ENCODE data around the gene PRPF6.
A peak's percentile ranks its signal among the peaks of the same experiment; 100 is the strongest.
"Not testable (repeated sequence)": the region's sequence is repeated elsewhere in the genome, so short reads cannot be mapped to it uniquely, and the experiment has no call there.

The PRPF6 gene

DNA sequence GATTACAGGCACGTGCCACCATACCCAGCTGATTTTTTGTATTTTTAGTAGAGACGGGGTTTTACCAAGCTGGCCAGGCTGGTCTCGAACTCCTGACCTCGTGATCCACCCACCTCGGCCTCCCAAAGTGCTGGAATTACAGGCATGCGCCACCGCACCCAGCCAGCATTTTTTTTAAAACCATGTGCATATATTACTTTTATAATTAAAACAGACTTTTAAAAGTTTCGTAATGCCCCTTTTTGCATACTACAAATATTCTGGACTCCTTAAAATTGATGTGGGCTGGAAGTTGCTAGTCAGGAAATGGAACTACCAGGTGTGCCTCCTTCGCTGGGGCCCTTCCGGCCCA lies 9.0 kb upstream of the PRPF6 start:
- H3K9me3 ChIP-seq (ENCODE audit: control insufficient read depth, insufficient read depth, low read depth, low read length); H3K4me3 ChIP-seq (ENCODE audit: low read depth, low read length); H3K36me3 ChIP-seq (ENCODE audit: control insufficient read depth, insufficient read depth, low read length); H3K27ac ChIP-seq (ENCODE audit: low read depth, low read length); H3K27me3 ChIP-seq (ENCODE audit: control insufficient read depth, insufficient read depth, low read length); H3K9ac ChIP-seq (ENCODE audit: low read length): not testable (repeated sequence)
- H3K4me1 ChIP-seq (ENCODE audit: control insufficient read depth, insufficient read depth, low read length): peaks cover 11% of the 10 kb centered on the region

DNA sequence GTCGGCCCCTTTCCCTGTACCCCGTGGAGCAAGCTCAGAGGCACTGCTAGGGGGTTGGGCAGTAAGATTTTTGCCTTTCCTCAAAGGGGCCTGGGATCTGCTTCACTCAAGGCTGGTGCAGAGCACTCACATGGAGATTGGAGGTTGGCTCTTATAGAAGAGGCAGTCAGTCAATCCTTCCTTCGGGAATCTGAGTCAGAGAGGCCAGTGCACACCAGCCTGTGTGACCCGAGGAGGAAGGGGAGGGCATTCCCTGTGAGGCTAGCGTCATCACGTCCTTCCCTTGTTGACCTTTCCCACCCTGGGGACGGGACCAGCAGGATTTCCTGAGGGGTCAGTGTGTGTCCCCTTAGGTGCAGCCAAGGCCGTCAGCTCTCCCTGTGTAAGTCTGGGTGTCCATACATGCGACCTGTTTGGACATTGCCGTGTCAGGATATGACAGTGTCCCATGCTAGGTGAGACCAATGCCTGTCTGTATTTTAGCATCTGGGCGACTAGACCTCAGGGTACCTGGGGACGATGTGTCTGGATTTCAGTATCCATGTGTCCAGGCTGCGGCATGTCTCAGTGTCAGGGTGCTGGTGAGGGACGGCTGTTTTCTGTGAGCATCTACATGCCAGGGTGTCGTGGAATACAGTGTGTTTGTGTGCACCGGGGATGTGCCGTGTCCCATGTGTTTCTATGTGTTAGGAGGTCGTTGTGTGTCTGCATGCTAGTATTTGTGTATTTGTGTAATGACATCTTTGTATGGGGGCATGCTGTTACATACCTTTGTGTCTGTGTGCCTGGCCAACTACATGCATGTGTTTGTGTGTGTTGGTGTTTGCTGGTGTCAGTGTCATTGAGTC lies 8.4 kb upstream of the PRPF6 start:
- Histone ChIP-seq H3K4me3 (ENCODE audit: low read depth, low read length) (no peak overlapping the region), H3K4me1 (ENCODE audit: control insufficient read depth, insufficient read depth, low read length) (peaks cover 12% of the 10 kb centered on the region), H3K9me3 (ENCODE audit: control insufficient read depth, insufficient read depth, low read depth, low read length) (no peaks in the 10 kb centered on the region), H3K36me3 (ENCODE audit: control insufficient read depth, insufficient read depth, low read length) (peaks cover 3% of the 10 kb centered on the region; the same call in 1 of the 2 replicates), H3K9ac (ENCODE audit: low read length) (no peak overlapping the region), H3K27ac (ENCODE audit: low read depth, low read length) (no peak overlapping the region), H3K27me3 (ENCODE audit: control insufficient read depth, insufficient read depth, low read length) (peaks cover 12% of the 10 kb centered on the region)

DNA sequence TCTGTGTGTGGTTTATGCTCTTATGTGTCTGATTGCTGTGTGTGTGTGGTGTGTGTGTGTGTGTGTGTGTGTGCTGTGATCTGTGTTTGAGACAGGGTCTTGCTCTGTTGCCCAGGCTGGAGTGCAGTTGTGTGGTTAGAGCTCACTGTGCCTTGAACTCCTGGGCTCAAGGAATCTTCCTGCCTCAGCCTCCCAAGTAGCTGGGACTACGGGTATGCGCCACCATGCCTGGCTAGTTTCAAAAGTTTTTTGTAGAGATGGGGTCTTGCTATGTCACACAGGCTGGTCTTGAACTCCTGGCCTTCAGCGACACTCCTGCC lies 7.8 kb upstream of the PRPF6 start:
- Histone ChIP-seq H3K4me3 (ENCODE audit: low read depth, low read length) (peak overlapping the region; percentile 65; the same call in 1 of the 2 replicates), H3K36me3 (ENCODE audit: control insufficient read depth, insufficient read depth, low read length) (no peaks in the 10 kb centered on the region), H3K27ac (ENCODE audit: low read depth, low read length) (no peak overlapping the region), H3K9me3 (ENCODE audit: control insufficient read depth, insufficient read depth, low read depth, low read length) (no peaks in the 10 kb centered on the region), H3K27me3 (ENCODE audit: control insufficient read depth, insufficient read depth, low read length) (peaks cover 17% of the 10 kb centered on the region), H3K9ac (ENCODE audit: low read length) (no peak overlapping the region), H3K4me1 (ENCODE audit: control insufficient read depth, insufficient read depth, low read length) (peaks cover 18% of the 10 kb centered on the region)

- H3K9me3 ChIP-seq (ENCODE audit: control insufficient read depth, insufficient read depth, low read depth, low read length): no peaks in the 10 kb centered on the region
- H3K9ac ChIP-seq (ENCODE audit: low read length): peak overlapping the region; percentile 43
- H3K4me1 ChIP-seq (ENCODE audit: control insufficient read depth, insufficient read depth, low read length): peaks cover 17% of the 10 kb centered on the region
- H3K27me3 ChIP-seq (ENCODE audit: control insufficient read depth, insufficient read depth, low read length): peaks cover 22% of the 10 kb centered on the region
- no peak overlapping the region for H3K27ac ChIP-seq (ENCODE audit: low read depth, low read length)
- no peaks in the 10 kb centered on the region for H3K36me3 ChIP-seq (ENCODE audit: control insufficient read depth, insufficient read depth, low read length)
- H3K4me3 ChIP-seq (ENCODE audit: low read depth, low read length): peak overlapping the region; percentile 65
Observed at GRCh38 chr20:63973636-63974401, 7.1 kb upstream of the PRPF6 start.

GRCh38 chr20:63974402-63975200 lies 6.3 kb upstream of the PRPF6 start:
- no peaks in the 10 kb centered on the region for H3K9me3 ChIP-seq (ENCODE audit: control insufficient read depth, insufficient read depth, low read depth, low read length)
- no peak overlapping the region for H3K4me3 ChIP-seq (ENCODE audit: low read depth, low read length)
- H3K27me3 ChIP-seq (ENCODE audit: control insufficient read depth, insufficient read depth, low read length): peaks cover 22% of the 10 kb centered on the region
- no peak overlapping the region for H3K9ac ChIP-seq (ENCODE audit: low read length)
- peaks cover 16% of the 10 kb centered on the region for H3K4me1 ChIP-seq (ENCODE audit: control insufficient read depth, insufficient read depth, low read length)
- no peaks in the 10 kb centered on the region for H3K36me3 ChIP-seq (ENCODE audit: control insufficient read depth, insufficient read depth, low read length)
- H3K27ac ChIP-seq (ENCODE audit: low read depth, low read length): no peak overlapping the region

- not testable (repeated sequence) for H3K4me3 ChIP-seq (ENCODE audit: low read depth, low read length); H3K9me3 ChIP-seq (ENCODE audit: control insufficient read depth, insufficient read depth, low read depth, low read length); H3K36me3 ChIP-seq (ENCODE audit: control insufficient read depth, insufficient read depth, low read length); H3K27ac ChIP-seq (ENCODE audit: low read depth, low read length); H3K9ac ChIP-seq (ENCODE audit: low read length)
- H3K4me1 ChIP-seq (ENCODE audit: control insufficient read depth, insufficient read depth, low read length): peaks cover 23% of the 10 kb centered on the region
- peaks cover 13% of the 10 kb centered on the region for H3K27me3 ChIP-seq (ENCODE audit: control insufficient read depth, insufficient read depth, low read length)
Observed at GRCh38 chr20:63976511-63976910, 4.4 kb upstream of the PRPF6 start.

DNA sequence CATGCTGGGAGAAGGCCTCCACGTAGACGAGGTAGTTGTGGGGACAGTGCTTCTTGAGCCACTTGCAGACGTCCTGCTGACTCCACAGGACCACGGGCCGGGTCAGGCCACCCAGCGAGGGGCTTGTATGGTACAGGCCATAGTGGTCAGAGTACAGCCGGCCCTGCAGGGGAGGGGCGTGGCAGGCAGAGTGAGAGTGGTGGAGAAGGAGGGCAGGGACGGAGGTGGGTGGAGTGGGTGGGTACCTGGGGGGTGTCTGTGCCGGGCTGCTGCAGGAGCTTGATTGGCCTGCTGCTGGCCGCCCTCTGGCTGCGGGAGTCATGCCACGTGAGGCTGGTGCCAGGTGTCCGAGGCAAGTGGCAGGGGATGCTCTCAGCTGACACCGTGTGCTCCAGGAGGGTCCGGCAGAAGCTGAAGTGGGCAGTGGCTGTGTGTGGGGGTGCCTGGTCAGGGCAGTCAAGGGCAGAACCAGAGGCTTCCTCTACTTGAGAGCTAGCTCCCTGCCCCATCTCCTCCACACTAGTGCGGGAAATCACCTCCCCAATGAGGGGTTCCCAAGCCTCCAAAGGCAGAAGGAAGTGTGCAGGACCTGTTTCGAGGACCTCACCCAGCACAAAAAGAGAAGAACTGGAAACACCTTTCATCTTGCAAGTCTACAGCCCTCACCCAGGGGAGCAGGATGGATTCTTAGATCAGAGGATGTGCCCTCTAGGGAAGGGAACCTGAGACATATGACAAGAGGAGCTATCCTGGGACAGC lies 3.8 kb upstream of the PRPF6 start:
- no peak overlapping the region for H3K27ac ChIP-seq (ENCODE audit: low read depth, low read length)
- H3K9me3 ChIP-seq (ENCODE audit: control insufficient read depth, insufficient read depth, low read depth, low read length): no peaks in the 10 kb centered on the region
- peaks cover 23% of the 10 kb centered on the region for H3K4me1 ChIP-seq (ENCODE audit: control insufficient read depth, insufficient read depth, low read length)
- H3K27me3 ChIP-seq (ENCODE audit: control insufficient read depth, insufficient read depth, low read length): peaks cover 13% of the 10 kb centered on the region
- H3K36me3 ChIP-seq (ENCODE audit: control insufficient read depth, insufficient read depth, low read length): no peaks in the 10 kb centered on the region
- H3K9ac ChIP-seq (ENCODE audit: low read length): no peak overlapping the region
- H3K4me3 ChIP-seq (ENCODE audit: low read depth, low read length): no peak overlapping the region

DNA sequence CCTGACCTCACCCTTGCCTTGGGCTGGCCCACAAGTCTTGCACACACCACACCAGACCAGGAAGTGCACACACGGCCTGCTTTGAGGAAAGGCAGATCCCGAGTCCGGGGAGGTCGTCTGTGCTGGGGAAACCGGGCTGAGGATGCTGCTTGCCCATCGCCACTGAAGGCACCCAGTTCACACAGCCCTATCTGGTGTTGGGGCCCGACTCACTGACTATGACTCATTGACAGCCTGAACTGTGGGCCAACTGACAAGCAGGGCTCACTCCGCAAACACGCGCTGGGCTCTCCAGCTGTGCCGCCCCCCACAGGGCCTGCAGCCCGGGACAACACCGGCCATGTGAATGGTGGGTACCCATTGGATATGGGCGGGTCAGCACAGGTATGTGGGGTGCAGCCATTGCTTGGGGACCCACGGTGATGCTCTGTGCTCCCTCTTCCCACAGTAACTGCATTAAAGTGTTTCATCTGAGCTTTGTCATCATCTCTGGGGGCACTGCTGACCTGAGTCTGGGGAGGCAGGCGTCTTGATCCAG lies 3.1 kb upstream of the PRPF6 start:
- Histone ChIP-seq H3K27ac (ENCODE audit: low read depth, low read length) (no peak overlapping the region), H3K36me3 (ENCODE audit: control insufficient read depth, insufficient read depth, low read length) (peaks cover 5% of the 10 kb centered on the region), H3K9me3 (ENCODE audit: control insufficient read depth, insufficient read depth, low read depth, low read length) (no peaks in the 10 kb centered on the region), H3K9ac (ENCODE audit: low read length) (no peak overlapping the region), H3K4me3 (ENCODE audit: low read depth, low read length) (peak overlapping the region; percentile 98; the same call in 1 of the 2 replicates), H3K4me1 (ENCODE audit: control insufficient read depth, insufficient read depth, low read length) (peaks cover 23% of the 10 kb centered on the region), H3K27me3 (ENCODE audit: control insufficient read depth, insufficient read depth, low read length) (peaks cover 13% of the 10 kb centered on the region)

DNA sequence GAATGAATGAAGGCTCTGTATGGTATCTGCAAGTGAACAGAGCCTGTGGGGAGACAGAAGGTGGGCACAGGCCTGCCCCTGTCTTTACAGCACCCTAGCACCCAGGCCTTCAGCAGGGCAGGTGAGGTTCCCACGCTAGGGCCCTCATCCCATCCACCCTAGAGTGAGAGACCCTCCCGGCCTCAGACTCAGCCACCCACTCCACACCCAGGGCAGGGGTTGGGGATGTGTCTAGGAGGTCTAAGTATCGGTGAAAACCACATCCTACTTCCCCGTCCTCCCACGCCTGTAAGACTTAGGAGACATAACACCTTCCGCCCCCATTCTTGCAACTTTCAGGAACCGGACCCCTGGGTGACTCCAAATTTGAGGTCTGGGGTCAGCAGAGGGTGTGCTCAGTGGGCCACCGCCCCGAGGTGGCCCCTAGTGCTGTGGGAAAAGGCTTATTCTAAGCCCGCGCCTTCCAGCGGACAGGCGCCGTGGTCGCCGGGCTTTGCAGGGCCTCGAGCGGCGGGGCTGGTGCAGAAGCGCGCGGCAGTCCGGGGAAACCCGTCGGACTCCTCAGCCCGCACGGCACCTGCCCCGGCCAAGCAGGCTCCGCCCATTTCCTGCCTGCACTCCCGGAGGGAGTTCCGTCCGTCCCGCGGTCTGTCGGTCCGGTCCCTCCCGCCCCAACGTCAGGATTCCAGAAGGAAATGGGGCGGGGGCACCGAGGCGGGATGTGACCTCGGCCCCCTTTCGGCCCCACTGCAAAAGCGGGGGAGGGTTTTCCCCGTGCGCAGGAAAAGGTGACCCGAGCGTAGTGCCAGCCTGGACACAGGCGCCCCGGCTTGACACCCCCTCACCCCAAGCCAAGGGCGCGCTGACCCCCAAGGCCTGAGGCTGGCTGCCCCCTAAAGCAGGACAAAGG lies 2.4 kb upstream of the PRPF6 start:
- Histone ChIP-seq H3K36me3 (ENCODE audit: control insufficient read depth, insufficient read depth, low read length) (peaks cover 9% of the 10 kb centered on the region), H3K4me3 (ENCODE audit: low read depth, low read length) (peak overlapping the region; percentile 98), H3K9ac (ENCODE audit: low read length) (no peak overlapping the region), H3K27me3 (ENCODE audit: control insufficient read depth, insufficient read depth, low read length) (peaks cover 13% of the 10 kb centered on the region), H3K27ac (ENCODE audit: low read depth, low read length) (no peak overlapping the region), H3K9me3 (ENCODE audit: control insufficient read depth, insufficient read depth, low read depth, low read length) (no peaks in the 10 kb centered on the region), H3K4me1 (ENCODE audit: control insufficient read depth, insufficient read depth, low read length) (peaks cover 20% of the 10 kb centered on the region)

DNA sequence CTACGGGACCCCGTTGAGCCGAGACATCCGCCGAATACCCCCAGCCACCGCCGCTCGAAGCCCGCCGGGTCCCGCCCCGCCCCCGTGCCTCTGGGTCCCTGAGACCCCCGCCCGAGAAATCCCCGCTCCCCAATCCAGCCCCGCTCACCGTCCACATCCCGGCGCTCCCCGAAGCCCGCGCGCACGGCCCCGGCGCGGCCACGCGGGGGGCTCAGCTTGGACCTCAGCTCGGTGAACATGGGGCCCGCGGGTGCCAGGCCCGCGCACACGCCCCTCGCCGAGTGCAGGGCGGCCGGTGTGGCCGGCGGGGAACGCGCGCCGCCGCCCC lies 1.7 kb upstream of the PRPF6 start:
- Histone ChIP-seq H3K4me3 (ENCODE audit: low read depth, low read length) (peak overlapping the region; percentile 98), H3K4me1 (ENCODE audit: control insufficient read depth, insufficient read depth, low read length) (peaks cover 19% of the 10 kb centered on the region), H3K27me3 (ENCODE audit: control insufficient read depth, insufficient read depth, low read length) (peaks cover 13% of the 10 kb centered on the region), H3K36me3 (ENCODE audit: control insufficient read depth, insufficient read depth, low read length) (peaks cover 15% of the 10 kb centered on the region), H3K9ac (ENCODE audit: low read length) (no peak overlapping the region), H3K9me3 (ENCODE audit: control insufficient read depth, insufficient read depth, low read depth, low read length) (no peaks in the 10 kb centered on the region), H3K27ac (ENCODE audit: low read depth, low read length) (no peak overlapping the region)

Measured in HUES6 (cell line).